HepG2 (cell line): ENCODE results near the gene GSG1. TPM values are rescaled to one million over a fixed set of nuclear protein-coding genes. Genes with fewer than 3 reads are reported as not detected.

Experiments
- FOXJ3 ChIP-seq: sonication (generic); formaldehyde crosslinking; IDR thresholded peaks from 2 replicates; pipeline ENCODE4 v1.4.0; 2020; ENCODE audit warnings: missing genetic modification reagents, mild to moderate bottlenecking, borderline replicate concordance
- GATAD1 ChIP-seq: IDR thresholded peaks from 2 replicates; pipeline ENCODE4 v1.6.1; 2016; ENCODE audit warnings: missing genetic modification reagents, missing compliant biosample characterization
- GZF1 ChIP-seq: sonication (generic); formaldehyde crosslinking; IDR thresholded peaks from 2 replicates; pipeline ENCODE4 v1.5.1; 2020; ENCODE audit warnings: mild to moderate bottlenecking, missing genetic modification reagents
- HIVEP1 ChIP-seq: sonication (generic); formaldehyde crosslinking; IDR thresholded peaks from 2 replicates; pipeline ENCODE4 v1.4.0; 2020; ENCODE audit warnings: mild to moderate bottlenecking, missing genetic modification reagents
- HOXD1 ChIP-seq: sonication (generic); formaldehyde crosslinking; IDR thresholded peaks from 2 replicates; pipeline ENCODE4 v1.5.0; 2020; ENCODE audit warnings: missing genetic modification reagents
- MYNN ChIP-seq: sonication (generic); formaldehyde crosslinking; IDR thresholded peaks from 2 replicates; pipeline ENCODE4 v1.4.0; 2020; ENCODE audit warnings: mild to moderate bottlenecking, low read depth, missing genetic modification reagents
- PLRG1 ChIP-seq: fragments of 450-650 bp; conservative IDR thresholded peaks from 2 replicates; pipeline ENCODE4 v1.6.1; 2016
- RFXANK ChIP-seq: IDR thresholded peaks from 2 replicates; pipeline ENCODE4 v1.6.1; 2016
- TBL1XR1 ChIP-seq: fragments of 150-350 bp; IDR thresholded peaks from 2 replicates; pipeline ENCODE4 v1.6.1; 2014; ENCODE audit warnings: borderline replicate concordance, low read length; ENCODE audit not compliant: partially characterized antibody
- TBX2 ChIP-seq: sonication (generic); formaldehyde crosslinking; IDR thresholded peaks from 2 replicates; pipeline ENCODE4 v1.5.0; 2020; ENCODE audit warnings: missing genetic modification reagents, mild to moderate bottlenecking, borderline replicate concordance
- ZFP91 ChIP-seq: sonication (generic); formaldehyde crosslinking; IDR thresholded peaks from 2 replicates; pipeline ENCODE4 v1.9.0; 2022; ENCODE audit warnings: missing genetic modification reagents, mild to moderate bottlenecking, borderline replicate concordance
- ZNF143 ChIP-seq: sonication (generic); formaldehyde crosslinking; IDR thresholded peaks from 2 replicates; pipeline ENCODE4 v1.4.0; 2020; ENCODE audit warnings: missing genetic modification reagents
- ZNF160 ChIP-seq: sonication (generic); formaldehyde crosslinking; IDR thresholded peaks from 2 replicates; pipeline ENCODE4 v1.8.0; 2022; ENCODE audit warnings: mild to moderate bottlenecking, inconsistent platforms, missing genetic modification reagents
- ZNF251 ChIP-seq: sonication (generic); formaldehyde crosslinking; IDR thresholded peaks from 2 replicates; pipeline ENCODE4 v1.9.0; 2021; ENCODE audit warnings: mild to moderate bottlenecking, missing genetic modification reagents
- ZNF264 ChIP-seq: sonication (generic); formaldehyde crosslinking; IDR thresholded peaks from 2 replicates; pipeline ENCODE4 v1.4.0; 2020; ENCODE audit warnings: missing genetic modification reagents
- ZNF44 ChIP-seq: sonication (generic); formaldehyde crosslinking; IDR thresholded peaks from 2 replicates; pipeline ENCODE4 v1.5.1; 2020; ENCODE audit warnings: mild to moderate bottlenecking, missing genetic modification reagents
- ZNF451 ChIP-seq: sonication (generic); formaldehyde crosslinking; IDR thresholded peaks from 2 replicates; pipeline ENCODE4 v1.5.0; 2020; ENCODE audit warnings: mild to moderate bottlenecking, missing genetic modification reagents
- ZNF7 ChIP-seq: IDR thresholded peaks from 2 replicates; pipeline ENCODE4 v1.6.1; 2016; ENCODE audit warnings: missing biosample characterization, missing genetic modification reagents
- ZNF746 ChIP-seq: sonication (generic); formaldehyde crosslinking; IDR thresholded peaks from 2 replicates; pipeline ENCODE4 v1.8.0; 2022; ENCODE audit warnings: mild to moderate bottlenecking, missing genetic modification reagents
- ZNF773 ChIP-seq: sonication (generic); formaldehyde crosslinking; IDR thresholded peaks from 2 replicates; pipeline ENCODE4 v1.4.0; 2020; ENCODE audit warnings: missing genetic modification reagents, borderline replicate concordance
- polyA plus RNA-seq, 8 experiments: library from polyadenylated mRNA; depleted of rRNA in 3 of 8; stranded (reverse) in 7 of 8; unstranded in 1 of 8; fragments of >200 nt; fragmentation: Illumina TruSeq in 4 of 8; extraction: Trizol in 4 of 8; gene quantifications; 2 replicates each; pipeline versions ENCODE4 v1.2.1 to v1.2.3, GENCODE V29; 2011 to 2016; ENCODE audit warnings: low read depth in 4 of 8, missing spikeins in 1 of 8, mixed read lengths in 1 of 8; ENCODE audit not compliant: insufficient read depth in 1 of 8
- total RNA-seq, 5 experiments: library from RNA; depleted of rRNA; stranded (reverse); fragments of >200 nt; fragmentation: Illumina TruSeq; extraction: Trizol; gene quantifications; 2 replicates each; pipeline ENCODE4 v1.2.3, GENCODE V29; 2016; ENCODE audit warnings: low read depth in 1 of 5
- TF ChIP-seq, protein P1 (sequence below): sonication (generic); formaldehyde crosslinking; IDR thresholded peaks from 2 replicates; pipeline ENCODE4 v1.9.0; 2021; ENCODE audit warnings: missing genetic modification reagents, mild to moderate bottlenecking, borderline replicate concordance
- TF ChIP-seq, protein P2 (sequence below): sonication (generic); formaldehyde crosslinking; conservative IDR thresholded peaks from 2 replicates; pipeline ENCODE4 v1.8.0; 2022; ENCODE audit warnings: mild to moderate bottlenecking, moderate library complexity, missing genetic modification reagents
- TF ChIP-seq, protein P3 (sequence below): sonication (generic); formaldehyde crosslinking; conservative IDR thresholded peaks from 2 replicates; pipeline ENCODE4 v1.4.0; 2020; ENCODE audit warnings: missing genetic modification reagents
- TF ChIP-seq, protein P4 (sequence below): sonication (generic); formaldehyde crosslinking; conservative IDR thresholded peaks from 2 replicates; pipeline ENCODE4 v1.4.0; 2020; ENCODE audit warnings: missing genetic modification reagents

GSG1 gene
- total and polyA plus RNA-seq, 2 of the 13 experiments (the other 11 are each of a cell fraction or from before 2014, with no cell fraction given): not detected

DNA sequence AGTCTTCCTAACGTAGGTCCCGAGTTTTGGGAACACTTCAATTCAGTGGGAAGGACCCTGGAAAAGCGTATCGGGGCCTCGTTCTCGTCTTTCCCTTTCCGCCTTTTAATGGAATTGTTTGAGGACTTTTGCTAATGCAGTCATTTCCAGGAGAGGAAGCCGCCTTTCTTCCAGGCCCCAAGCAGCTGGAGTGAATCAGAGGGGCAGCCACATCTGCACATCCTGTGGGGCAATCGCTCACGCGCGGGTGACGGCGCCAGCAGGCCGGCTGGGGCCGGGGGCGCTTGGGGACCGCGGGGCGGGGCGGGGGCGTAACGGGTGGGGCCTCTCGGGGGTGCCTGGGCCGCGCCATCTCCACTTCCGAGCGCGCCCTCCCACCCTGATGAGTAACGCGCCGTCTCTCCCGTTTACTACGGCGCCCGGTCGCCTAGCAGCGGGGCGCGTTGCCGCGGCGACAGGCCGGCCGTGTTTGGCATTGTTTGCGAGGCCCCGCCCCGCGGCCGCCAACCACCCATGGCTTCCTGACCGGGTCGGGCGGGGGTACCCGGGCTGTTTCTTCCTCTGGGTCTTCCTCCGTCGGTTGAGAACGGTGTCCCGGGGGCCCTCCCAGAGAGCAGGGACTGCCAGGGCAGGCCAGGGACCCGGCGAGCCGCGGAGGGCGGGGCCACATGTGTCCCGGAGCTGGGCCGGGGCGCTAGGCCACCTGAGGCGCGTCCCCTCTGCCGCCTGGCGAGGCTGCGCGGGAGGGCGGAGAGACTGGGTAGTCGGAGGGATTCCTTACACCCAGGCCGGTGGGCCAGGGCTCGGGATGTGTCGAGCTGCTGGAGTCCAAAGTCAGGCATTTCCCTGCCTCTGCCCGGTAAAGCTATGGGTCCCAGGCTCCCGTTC, 2.3 kb downstream of the GSG1 start (continued):
- TF ChIP-seq, protein P1, sequence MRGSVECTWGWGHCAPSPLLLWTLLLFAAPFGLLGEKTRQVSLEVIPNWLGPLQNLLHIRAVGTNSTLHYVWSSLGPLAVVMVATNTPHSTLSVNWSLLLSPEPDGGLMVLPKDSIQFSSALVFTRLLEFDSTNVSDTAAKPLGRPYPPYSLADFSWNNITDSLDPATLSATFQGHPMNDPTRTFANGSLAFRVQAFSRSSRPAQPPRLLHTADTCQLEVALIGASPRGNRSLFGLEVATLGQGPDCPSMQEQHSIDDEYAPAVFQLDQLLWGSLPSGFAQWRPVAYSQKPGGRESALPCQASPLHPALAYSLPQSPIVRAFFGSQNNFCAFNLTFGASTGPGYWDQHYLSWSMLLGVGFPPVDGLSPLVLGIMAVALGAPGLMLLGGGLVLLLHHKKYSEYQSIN (CRISPR knock-in tag): no peak
- TF ChIP-seq, protein P2, sequence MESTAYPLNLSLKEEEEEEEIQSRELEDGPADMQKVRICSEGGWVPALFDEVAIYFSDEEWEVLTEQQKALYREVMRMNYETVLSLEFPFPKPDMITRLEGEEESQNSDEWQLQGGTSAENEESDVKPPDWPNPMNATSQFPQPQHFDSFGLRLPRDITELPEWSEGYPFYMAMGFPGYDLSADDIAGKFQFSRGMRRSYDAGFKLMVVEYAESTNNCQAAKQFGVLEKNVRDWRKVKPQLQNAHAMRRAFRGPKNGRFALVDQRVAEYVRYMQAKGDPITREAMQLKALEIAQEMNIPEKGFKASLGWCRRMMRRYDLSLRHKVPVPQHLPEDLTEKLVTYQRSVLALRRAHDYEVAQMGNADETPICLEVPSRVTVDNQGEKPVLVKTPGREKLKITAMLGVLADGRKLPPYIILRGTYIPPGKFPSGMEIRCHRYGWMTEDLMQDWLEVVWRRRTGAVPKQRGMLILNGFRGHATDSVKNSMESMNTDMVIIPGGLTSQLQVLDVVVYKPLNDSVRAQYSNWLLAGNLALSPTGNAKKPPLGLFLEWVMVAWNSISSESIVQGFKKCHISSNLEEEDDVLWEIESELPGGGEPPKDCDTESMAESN (CRISPR knock-in tag): no peak
- no peak for TF ChIP-seq ZNF746 (CRISPR knock-in tag)
- TF ChIP-seq ZNF44 (CRISPR knock-in tag): no peak
- no peak for TF ChIP-seq PLRG1
- TF ChIP-seq, protein P3, sequence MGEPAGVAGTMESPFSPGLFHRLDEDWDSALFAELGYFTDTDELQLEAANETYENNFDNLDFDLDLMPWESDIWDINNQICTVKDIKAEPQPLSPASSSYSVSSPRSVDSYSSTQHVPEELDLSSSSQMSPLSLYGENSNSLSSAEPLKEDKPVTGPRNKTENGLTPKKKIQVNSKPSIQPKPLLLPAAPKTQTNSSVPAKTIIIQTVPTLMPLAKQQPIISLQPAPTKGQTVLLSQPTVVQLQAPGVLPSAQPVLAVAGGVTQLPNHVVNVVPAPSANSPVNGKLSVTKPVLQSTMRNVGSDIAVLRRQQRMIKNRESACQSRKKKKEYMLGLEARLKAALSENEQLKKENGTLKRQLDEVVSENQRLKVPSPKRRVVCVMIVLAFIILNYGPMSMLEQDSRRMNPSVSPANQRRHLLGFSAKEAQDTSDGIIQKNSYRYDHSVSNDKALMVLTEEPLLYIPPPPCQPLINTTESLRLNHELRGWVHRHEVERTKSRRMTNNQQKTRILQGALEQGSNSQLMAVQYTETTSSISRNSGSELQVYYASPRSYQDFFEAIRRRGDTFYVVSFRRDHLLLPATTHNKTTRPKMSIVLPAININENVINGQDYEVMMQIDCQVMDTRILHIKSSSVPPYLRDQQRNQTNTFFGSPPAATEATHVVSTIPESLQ (CRISPR knock-in tag): no peak
- no peak for TF ChIP-seq ZNF7 (CRISPR knock-in tag)
- no peak for TF ChIP-seq GZF1
- TF ChIP-seq ZNF264: no peak
- no peak for TF ChIP-seq TBX2 (CRISPR knock-in tag)
- TF ChIP-seq ZNF143: no peak
- TF ChIP-seq, protein P4, sequence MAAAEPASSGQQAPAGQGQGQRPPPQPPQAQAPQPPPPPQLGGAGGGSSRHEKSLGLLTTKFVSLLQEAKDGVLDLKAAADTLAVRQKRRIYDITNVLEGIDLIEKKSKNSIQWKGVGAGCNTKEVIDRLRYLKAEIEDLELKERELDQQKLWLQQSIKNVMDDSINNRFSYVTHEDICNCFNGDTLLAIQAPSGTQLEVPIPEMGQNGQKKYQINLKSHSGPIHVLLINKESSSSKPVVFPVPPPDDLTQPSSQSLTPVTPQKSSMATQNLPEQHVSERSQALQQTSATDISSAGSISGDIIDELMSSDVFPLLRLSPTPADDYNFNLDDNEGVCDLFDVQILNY (CRISPR knock-in tag): no peak
- no peak for TF ChIP-seq ZNF773 (CRISPR knock-in tag)
- no peak for TF ChIP-seq HOXD1 (CRISPR knock-in tag)
- TF ChIP-seq HIVEP1 (CRISPR knock-in tag): no peak
- no peak for TF ChIP-seq TBL1XR1
- peak; percentile 41; the same call in 1 of the 2 replicates for TF ChIP-seq ZFP91 (CRISPR knock-in tag)
- TF ChIP-seq ZNF251: no peak
- TF ChIP-seq MYNN (CRISPR knock-in tag): peak; percentile 80; the same call in 1 of the 2 replicates
- TF ChIP-seq FOXJ3: no peak
- TF ChIP-seq RFXANK: no peak
- TF ChIP-seq GATAD1 (CRISPR knock-in tag): no peak
- no peak for TF ChIP-seq ZNF451
- TF ChIP-seq ZNF160: no peak
